Stimulated activated CD8-positive, alpha-beta memory T cell treated with anti-CD3 and anti-CD28 coated beads, Interleukin-12 subunit alpha, Interleukin-12 subunit beta, amount 100 ng/mL, for 1 hour (primary cell): ENCODE measurements around the gene ZNF532.
"Not testable (repeated sequence)": the region's sequence is repeated elsewhere in the genome, so short reads cannot be mapped to it uniquely, and the experiment has no call there.

Source experiments
- DNase-seq: peaks from one replicate; pipeline ENCODE4 v3.0.0-alpha.2; 2020; ENCODE audit warnings: low read depth

ZNF532 gene

DNA sequence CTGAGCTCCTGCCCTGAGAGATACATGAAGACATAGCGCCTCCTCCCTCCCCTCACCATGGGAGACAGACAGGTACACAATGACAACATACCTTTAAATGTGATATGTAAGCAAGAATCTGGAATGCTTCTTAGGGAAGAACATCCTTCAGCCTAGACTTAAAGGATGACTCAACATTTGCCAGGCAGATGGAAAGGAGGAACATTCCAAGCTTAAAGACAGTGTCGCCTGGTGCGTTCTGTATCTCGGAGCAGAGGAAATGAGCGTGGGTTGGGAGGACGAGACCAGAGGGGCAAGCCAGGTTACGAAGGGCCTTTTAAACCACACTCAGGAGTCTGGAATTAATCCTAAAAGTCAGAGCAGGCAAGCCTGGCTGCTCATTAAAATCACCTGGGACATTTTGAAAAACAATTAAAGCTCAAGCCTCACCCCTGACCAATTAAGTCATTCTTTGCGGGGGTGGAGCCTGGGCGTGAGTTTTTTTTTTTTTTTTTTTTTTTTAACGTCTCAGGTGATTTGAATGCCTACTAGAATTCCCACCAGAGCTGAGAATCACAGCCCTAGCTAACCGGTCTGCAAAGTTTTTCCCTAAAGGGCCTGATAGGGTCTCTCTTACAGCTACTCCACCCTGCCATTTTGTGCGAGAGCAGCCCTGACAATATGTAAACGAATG lies 143.8 kb downstream of the ZNF532 start:
- DNase-seq, result no peak

DNA sequence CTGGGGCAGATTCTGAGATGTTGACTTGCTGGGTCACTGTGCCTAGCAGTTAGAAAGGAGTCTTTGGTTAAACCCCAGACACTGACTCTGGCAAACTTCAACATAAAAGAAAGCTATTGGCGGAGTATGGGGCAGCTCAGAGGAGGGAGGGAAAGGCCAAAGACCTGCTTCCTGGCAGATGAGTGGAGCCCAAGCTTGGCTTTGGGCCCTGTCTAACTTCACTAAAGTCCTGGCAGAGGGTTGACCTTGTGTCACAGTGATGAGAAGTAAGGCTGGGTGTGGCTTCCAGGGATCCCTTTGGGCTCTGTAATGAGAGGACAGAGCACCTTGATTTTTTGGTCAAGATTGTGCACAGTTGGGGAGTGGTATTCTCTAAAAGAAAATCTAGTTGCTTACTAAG lies 145.2 kb downstream of the ZNF532 start:
- DNase-seq, result no peak

DNA sequence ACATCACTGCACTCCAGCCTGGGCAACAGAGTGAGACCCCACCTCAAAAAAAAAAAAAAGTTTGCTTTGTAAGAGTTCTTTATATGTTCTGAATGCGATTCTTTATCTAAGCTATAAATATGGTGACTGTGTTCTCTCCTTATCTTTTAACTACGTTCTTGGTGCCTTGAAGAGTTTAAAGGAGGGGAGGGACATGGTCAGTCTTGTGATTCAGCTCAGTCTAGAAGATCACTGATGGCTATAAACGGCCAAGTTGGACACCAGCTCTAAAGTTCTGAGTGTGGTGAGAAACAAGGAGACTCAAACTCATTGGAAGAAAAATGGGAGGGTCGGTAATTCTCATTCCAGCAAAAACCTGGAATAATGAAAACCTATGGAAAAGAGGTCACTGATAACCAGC lies 146.6 kb downstream of the ZNF532 start:
- no peak for DNase-seq

DNA sequence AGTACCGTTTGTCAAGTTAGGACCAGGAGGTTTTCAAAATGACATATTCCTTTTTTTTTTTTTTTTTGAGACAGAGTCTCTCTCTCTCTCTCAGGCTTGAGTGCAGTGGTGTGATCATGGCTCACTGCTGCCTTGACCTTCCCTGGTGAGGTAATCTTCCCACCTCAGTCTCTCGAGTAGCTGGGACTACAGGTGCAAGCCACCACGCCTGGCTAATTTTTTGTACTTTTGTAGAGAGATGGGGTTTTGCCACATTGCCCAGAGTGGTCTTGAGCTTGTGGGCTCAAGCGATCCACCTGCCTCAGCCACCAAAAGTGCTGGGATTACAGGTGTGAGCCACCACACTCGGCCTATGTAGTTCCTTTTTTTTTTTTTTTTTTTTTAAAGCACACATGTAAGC lies 147.1 kb downstream of the ZNF532 start:
- DNase-seq, result no peak

DNA sequence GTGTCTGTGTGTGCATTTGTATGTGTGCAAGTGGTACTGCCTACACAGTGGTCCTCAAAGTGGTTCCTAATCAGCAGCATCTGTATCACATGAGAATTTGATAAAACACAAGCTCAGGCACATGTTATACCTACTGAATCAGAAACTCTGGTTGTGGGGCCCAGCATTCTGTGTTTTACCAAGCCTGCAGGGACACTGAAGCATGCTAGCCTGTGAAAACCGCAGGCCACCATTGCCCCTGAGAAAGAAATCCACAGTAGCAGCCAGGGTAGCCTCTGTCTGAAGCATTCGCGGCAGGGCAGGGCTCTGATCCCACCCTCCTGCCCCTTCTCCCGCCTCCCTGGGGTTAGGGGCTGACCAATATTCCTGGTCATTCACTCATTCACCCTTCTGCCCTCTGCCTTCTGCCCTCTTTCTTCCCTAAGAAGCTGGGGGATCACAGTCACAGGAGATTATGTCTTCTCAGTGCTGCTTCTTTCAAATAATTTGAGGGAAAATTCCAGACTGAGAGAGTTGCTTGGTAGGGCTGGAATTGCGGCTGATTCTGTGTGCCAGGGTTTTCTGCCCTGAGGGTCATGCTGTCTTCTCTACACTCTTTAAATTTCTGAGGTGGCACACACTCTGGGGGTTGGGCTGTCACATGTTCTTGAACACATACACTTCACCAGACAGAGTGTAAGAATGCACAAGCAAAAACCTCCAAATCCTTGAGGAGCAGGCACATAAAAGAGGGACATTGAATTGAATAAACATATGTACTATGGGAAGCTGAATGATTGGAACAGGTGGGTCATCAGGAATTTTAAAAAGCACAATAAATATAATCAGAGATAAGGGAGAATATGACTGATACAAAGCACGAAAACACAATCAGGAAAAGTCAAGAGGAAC lies 148.4 kb downstream of the ZNF532 start:
- DNase-seq, result no peak

DNA sequence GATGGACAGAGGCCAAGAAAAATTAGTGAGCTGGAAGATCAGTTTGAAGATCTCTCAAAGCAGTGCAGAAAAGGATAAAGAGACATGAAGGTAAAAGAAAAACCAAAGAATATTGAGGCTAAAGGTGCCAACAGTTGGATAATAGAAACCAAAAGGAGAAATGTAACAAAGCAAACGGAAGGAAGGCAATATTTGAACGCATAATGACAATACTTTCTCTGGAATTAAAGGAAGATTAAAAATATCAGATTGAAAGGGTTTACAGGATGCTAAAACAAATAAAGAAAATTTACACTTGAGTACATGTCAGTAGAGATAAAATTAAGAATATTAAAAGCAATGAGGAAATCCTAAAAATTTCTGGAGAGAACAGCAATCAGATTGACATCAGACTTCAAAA lies 149.1 kb downstream of the ZNF532 start:
- no peak for DNase-seq

DNA sequence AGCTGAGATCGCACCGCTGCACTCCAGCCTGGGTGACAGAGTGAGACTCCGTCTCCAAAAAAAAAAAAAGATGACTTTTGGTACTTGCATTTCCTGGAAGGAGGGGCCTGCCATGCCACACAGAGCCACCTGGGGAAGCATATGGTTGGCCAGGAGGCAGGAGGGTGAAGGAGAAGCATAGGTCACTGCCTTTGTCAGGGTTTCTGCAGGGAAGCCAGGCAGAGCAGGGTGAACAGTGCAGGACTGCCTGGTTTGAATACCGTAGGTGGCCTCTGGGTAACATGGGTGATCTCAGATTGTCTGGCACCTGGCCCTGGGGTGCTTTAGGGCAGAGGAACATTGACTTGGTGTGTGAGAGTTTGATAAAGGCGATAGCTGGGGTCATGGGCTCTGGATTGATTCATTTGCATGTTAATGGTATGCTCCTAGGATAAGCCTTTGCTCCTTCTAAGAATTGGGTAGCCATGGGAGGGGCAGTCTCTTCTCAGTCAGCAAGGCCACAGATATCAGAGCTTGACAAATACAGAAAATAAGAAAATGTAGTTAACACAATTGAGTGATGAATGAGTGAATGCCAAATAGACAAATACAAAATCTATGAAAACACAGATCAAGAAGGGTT lies 151.0 kb downstream of the ZNF532 start:
- DNase-seq, result no peak

DNA sequence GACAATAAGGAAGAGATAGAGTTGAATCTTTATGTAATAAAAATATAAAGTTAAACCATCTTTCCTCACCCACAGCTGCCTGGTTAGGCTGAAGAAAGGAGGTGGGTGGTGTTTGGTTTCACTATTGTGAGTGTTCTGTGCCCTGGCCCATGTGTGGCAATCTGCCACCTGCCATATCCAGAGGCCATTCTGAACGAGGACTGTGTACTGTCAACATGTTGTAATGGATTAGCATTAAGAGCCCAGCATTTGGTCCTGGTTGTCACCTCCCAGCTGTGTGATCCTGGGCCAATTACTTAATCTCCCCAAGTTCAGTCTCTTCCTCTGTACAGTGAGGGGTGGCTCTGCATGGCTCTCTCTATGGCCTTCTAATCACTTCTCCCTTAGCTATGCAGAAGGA lies 156.8 kb downstream of the ZNF532 start:
- DNase-seq, result no peak

DNA sequence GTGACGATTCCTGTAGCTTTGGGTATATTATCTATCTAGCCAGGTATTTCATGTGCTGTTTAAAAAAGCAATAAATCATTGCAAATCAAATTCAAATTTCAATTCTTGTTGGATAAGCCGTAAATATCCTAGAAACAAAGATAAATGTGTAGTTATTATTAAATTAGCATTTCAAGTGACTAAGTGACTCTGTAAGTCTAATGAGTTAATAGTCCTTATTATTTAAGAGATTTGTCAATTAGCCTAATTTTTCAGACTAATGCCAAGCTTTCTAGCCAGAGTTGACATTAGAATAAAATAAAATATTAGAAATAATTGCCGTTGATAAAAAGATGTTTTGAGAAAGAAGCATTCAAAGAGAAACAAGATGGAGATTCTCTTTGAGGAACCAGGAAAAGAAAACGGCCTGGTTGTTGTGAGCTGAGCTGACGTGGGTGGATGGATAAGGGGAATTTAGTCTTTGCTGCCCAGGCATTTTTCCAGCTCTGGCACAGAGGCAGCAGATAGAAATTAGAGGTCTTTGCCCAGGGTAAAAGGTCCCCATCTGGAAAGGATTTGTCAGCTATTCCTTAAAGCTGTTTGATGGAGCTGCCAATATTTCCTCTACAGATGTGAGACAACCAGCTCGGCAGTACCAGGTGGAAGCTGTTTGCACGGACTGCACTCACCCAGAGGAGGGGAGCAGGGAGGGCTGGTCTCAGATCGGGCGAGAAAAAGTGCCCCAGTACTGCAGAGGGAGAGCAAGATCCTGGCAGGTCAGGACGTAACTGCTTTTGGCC lies 157.7 kb downstream of the ZNF532 start:
- DNase-seq, result no peak

DNA sequence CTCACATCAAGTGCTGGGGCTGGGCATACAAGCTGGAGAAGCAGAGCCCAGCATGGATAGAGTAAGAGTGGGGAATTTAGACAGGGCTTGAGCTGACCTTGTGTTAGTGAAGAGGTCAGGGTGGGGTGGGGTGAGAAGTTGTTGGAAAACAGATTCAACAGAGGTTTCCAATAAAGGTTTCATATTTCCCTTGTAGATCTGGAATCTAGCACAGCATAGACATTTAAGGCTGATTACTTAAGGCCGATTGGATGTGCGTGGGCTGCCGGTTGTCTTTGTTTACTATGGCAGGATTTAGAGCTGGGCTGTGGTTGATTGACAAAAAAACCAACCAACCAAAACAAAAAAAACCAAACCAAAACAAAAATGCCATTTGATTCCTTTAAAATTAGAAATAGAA lies 160.2 kb downstream of the ZNF532 start:
- no peak for DNase-seq

DNA sequence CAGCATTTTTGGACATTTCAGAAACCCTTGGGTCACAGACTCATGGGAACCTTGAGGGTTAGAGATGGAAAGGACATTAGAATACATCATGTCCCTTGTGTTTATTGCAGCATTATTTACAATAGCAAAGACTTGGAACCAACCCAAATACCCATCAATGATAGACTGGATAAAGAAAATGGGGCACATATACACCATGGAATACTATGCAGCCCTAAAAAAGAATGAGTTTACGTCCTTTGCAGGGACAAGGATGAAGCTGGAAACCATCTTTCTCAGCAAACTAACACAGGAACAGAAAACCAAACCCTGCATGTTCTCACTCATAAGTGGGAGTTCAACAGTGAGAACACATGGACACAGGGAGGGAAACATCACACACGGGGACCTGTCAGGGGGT lies 160.9 kb downstream of the ZNF532 start:
- not testable (repeated sequence) for DNase-seq

DNA sequence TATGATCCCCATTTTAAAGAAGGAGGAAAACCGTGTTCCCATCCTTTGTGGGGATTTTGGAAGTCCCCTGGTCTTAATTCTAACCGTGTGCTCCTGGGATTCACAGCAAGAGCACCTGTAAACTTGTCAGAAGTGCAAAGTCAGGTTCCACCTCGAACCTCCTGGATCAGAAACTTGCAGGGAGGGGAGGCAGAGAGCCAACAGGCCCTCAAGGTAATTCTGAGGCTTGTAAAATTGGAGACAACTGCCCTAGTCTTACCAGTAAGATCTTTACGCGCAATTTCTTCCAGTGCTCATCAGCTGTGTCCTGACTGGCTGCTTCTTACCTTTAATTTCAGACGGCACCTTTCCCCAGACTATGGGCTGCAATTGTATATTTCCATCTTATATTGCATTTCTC lies 161.7 kb downstream of the ZNF532 start:
- no peak for DNase-seq

DNA sequence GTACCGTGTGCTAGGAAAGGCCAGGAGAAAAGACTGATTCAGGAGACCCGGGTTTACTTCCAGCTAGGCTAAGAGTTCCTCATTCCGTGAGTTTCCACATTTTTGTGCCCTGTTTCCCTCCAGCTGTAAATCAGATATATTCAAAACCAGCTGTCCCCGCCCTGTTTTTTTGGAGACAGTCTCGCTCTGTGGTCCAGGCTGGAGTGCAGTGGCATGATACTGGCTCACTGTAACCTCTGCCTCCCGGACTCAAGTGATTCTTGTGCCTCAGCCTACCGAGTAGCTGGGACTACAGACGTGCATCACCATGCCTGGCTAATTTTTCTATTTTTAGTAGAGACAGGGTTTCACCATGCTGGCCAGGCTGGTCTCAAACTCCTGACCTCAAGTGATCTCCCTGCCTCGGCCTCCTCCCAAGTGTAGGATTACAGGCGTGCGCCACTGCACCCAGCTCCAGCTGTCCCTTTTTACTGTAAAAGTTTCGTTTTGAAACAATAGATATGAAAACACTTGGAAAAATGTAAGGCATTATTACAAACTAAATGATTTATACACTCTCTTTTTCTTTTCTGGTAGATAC lies 162.2 kb downstream of the ZNF532 start:
- DNase-seq, result no peak

DNA sequence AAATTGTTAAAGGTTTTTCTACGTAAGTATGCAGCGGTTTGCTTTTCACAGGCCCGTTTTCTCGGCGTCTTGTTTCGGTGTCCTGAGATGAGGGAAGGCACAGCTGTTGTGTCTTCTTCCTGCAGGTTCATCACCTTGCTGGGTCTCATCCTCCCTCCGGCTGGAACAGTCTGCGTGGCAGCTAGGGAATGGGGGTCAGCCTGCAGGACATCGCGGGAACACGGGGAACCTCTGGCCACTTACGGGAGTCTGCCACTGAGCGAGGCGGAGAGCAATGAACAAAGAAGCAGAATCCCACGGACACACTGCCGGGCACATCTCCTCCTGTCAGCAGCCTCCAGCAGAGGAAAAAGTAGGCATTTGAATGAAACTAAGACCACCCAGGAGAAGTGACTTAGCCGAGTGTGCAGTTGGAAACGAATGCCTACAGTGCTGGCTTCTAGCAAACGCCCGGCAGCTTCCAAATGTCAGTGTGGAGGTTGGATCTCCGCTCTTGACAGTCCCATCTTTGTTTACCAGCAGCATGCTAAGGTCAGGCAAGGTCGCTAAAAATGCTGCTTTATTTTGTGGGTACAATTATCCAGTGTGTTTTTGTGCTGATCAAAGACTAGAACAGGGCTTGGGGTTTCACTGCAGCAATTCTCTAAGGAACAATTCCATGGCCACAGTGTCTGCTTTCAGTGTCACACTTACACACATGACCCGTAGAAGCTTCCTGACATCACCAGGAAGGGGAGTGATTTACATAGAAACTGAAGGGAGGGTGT lies 165.2 kb downstream of the ZNF532 start:
- no peak for DNase-seq

DNA sequence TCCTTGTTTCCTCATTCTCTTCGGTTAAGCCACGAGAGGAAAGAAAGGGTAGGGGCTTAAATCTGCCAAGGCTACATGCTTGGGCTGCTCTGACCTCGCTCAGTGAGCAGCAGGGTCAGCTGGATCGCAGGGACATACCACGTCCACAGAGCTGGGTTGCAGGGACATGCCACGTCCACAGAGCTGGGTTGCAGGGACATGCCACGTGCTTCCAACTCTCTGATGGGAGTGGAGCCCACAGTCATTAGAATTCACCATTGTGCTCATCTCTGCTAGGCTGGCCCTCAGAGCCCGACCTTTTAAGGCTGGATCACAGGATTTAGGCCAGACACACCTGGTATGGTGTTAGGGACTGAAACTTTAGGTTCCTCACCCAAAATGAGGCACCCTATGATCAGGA lies 167.6 kb downstream of the ZNF532 start:
- DNase-seq, result no peak

DNA sequence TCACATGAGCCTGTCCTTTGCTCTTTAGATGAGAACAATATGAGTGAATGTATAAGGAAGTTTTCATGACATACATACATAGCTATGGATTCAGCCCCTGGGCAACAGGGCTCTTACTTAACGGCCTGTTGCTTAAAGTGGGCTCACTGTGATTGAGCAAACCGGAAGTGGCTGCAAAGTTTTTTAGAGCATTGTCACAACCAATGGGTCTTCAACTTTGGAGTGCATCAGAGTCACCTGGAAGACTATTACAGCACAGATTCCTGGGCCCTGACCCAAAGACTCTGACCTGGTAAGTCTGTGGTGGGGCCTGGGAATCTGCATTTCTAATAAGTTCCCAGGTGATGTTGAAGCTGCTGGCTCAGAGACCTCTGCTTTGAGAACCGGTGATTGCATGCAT lies 168.7 kb downstream of the ZNF532 start:
- no peak for DNase-seq

DNA sequence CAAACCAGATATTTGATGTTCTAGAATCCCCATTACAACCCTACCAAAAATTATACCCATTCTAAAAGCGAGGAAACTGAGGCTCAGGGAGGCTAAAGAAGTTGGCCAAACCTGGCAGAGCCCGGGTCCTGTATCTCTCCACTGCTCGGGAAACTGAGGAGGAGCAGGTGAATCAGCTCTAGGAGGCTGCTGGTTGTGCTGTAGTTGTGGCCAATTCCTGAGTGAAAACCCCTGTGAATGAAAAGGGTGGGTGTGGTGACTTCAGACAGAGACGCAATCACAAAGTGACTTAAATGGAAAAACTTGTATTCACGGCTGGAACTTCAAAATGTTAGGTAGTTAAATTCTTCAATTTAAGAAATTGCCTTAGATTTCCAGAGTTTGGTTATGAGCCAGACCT lies 169.3 kb downstream of the ZNF532 start:
- no peak for DNase-seq

DNA sequence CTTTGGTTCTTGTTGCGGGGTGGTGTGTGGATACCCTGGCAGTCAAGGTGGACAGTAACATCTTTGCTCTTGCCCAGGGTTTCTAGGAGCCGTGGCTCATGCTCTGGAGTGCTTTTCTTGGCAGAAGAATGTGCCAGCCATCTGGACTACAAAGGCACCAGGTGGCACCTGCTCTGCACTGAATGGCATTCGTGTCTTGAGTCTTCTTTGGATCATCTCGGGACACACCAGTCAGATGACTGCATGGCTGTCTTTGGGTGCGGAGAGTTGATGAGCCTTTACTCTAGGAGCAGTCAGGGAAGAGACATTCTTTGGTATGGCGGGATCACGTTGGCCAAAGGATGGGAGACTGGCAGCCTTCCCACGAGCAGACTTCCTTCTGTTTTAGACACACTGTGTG lies 170.9 kb downstream of the ZNF532 start:
- DNase-seq, result no peak
